ENCODE data around the gene RRP1. TPM values are rescaled to one million over a fixed set of nuclear protein-coding genes. Genes with fewer than 3 reads are reported as not detected.
A peak's percentile ranks its signal among the peaks of the same experiment; 100 is the strongest.

RRP1 gene
- total and polyA plus RNA-seq, 2 of the 13 experiments (the other 11 are each of a cell fraction or from before 2014, with no cell fraction given) = 20.1 to 35.1 TPM

- TF ChIP-seq, protein P1, sequence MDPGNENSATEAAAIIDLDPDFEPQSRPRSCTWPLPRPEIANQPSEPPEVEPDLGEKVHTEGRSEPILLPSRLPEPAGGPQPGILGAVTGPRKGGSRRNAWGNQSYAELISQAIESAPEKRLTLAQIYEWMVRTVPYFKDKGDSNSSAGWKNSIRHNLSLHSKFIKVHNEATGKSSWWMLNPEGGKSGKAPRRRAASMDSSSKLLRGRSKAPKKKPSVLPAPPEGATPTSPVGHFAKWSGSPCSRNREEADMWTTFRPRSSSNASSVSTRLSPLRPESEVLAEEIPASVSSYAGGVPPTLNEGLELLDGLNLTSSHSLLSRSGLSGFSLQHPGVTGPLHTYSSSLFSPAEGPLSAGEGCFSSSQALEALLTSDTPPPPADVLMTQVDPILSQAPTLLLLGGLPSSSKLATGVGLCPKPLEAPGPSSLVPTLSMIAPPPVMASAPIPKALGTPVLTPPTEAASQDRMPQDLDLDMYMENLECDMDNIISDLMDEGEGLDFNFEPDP (CRISPR knock-in tag; conservative IDR thresholded peaks at IDR 0.05) = no peak
- no peak for TF ChIP-seq JDP2 (CRISPR knock-in tag; IDR thresholded peaks at IDR 0.05; ENCODE audit: borderline replicate concordance)
- TF ChIP-seq, protein P2, sequence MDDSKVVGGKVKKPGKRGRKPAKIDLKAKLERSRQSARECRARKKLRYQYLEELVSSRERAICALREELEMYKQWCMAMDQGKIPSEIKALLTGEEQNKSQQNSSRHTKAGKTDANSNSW (CRISPR knock-in tag; IDR thresholded peaks at IDR 0.05; ENCODE audit: borderline replicate concordance) = no peak
- no peak for TF ChIP-seq HBP1 (CRISPR knock-in tag; IDR thresholded peaks at IDR 0.05; ENCODE audit: low read depth)
These were observed 35.2 kb downstream of the RRP1 start (continued) for GRCh38 chr21:43824333-43825241.

- CTCF ChIA-PET (ENCODE audit: low intra/inter-chr PET ratio, low total read pairs) = interaction anchor here (0.7 kb wide), 1 partner anchor 16 kb away, joined by 3 read pairs; no protein-coding TSS in a partner anchor
- H2AFZ ChIP-seq (ENCODE audit: low read length) = no peak overlapping the region
- no peak overlapping the region for H3K4me2 ChIP-seq (ENCODE audit: low read depth, low read length)
- no TSS peak for BruUV-seq (replicated peaks)
- intact Hi-C loops (cut with micrococcal nuclease; ENCODE audit: unreplicated experiment) (no loop called here), in situ Hi-C loops (cut with HindIII; ENCODE audit: extremely low pct_ligation_motif_present, low pct_unique_long_range_greater_than_20kb) (no loop called here)
- no peak overlapping the region for H3K9ac ChIP-seq (ENCODE audit: insufficient read depth, low read depth, low read length)
- peaks cover 30% of the 10 kb centered on the region for H3K4me1 ChIP-seq (ENCODE audit: insufficient read depth, low read length)
- no peak overlapping the region for H3K27ac ChIP-seq (ENCODE audit: extremely low read length, insufficient read depth, low read length)
- TF ChIP-seq ARID5B (CRISPR knock-in tag; IDR thresholded peaks at IDR 0.05) (no peak), DR1 (CRISPR knock-in tag; IDR thresholded peaks at IDR 0.05) (no peak), HNF4A (CRISPR knock-in tag; IDR thresholded peaks at IDR 0.05) (no peak), SRSF4 (IDR thresholded peaks at IDR 0.05; ENCODE audit: low read depth, low read length, poor library complexity, severe bottlenecking) (no peak), ZNF350 (CRISPR knock-in tag; IDR thresholded peaks at IDR 0.05; ENCODE audit: borderline replicate concordance, low read depth) (no peak), ZKSCAN8 (CRISPR knock-in tag; IDR thresholded peaks at IDR 0.05; ENCODE audit: borderline replicate concordance) (peak; percentile 99)
- TF ChIP-seq, protein P3, sequence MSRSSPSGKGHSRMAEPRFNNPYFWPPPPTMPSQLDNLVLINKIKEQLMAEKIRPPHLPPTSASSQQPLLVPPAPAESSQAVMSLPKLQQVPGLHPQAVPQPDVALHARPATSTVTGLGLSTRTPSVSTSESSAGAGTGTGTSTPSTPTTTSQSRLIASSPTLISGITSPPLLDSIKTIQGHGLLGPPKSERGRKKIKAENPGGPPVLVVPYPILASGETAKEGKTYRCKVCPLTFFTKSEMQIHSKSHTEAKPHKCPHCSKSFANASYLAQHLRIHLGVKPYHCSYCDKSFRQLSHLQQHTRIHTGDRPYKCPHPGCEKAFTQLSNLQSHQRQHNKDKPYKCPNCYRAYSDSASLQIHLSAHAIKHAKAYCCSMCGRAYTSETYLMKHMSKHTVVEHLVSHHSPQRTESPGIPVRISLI (CRISPR knock-in tag; IDR thresholded peaks at IDR 0.05; ENCODE audit: borderline replicate concordance) = no peak
- POLR2A ChIA-PET = no interaction called here
- no peaks in the 10 kb centered on the region for H3K36me3 ChIP-seq (replicated peaks in 1 of 2; ENCODE audit: control insufficient read depth in 1 of 2, insufficient read depth in 2 of 2, low read length in 2 of 2)
- no peaks in the 10 kb centered on the region for H3K9me3 ChIP-seq (ENCODE audit: low read length)
- no peak for ATAC-seq
- peaks cover 14 to 35% of the 10 kb centered on the region in 2 experiments for H3K27me3 ChIP-seq (ENCODE audit: control insufficient read depth in 1 of 2, insufficient read depth in 2 of 2, low read length in 2 of 2)
- FAIRE-seq = no peak
- DNase-seq (ENCODE audit: low spot score) = no peak
- no peaks in the 10 kb centered on the region for H4K20me1 ChIP-seq (ENCODE audit: insufficient read depth, low read length)
- no peaks in the 10 kb centered on the region for H3K79me2 ChIP-seq (ENCODE audit: insufficient read depth, low read length)
- WGBS (ENCODE audit: low lambda C conversion rate) = 80% methylated on average over 11 of the region's 24 CpGs
- no peak overlapping the region for H3K4me3 ChIP-seq (replicated peaks in 1 of 3; ENCODE audit: insufficient read depth in 1 of 3, low read depth in 2 of 3, low read length in 3 of 3)
These were observed 36.0 kb downstream of the RRP1 start for GRCh38 chr21:43825242-43825935.
